SHP77 (cell line): ENCODE measurements around the gene TMEM132E.

Experiments
- DNase-seq, 2 experiments: peaks; one replicate each; lab custom pipeline; 2025; lab: John Stamatoyannopoulos, UW

Gene TMEM132E

GRCh38 chr17:34601416-34601815, 22.0 kb downstream of the TMEM132E start:
- no peak for DNase-seq

DNA sequence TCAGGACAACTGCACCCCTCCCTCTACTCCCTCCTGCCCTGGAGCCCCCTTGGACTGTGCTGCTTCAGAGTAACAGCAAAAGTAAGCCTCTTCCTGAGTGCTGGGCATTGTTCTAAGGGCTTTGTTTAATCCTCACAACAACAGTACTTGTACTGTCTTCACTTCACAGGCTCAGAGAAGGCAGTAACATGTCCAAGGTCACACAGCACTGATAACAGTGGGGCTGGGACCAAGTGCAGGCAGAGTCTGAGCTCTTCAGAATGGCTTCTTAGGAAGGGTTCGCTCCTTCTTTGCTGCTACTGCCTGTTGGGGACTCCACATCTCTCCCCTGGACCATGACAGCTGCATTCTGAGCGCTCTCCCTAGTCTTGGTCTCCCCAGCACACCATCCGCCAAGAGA, 24.6 kb downstream of the TMEM132E start:
- DNase-seq, result no peak

DNA sequence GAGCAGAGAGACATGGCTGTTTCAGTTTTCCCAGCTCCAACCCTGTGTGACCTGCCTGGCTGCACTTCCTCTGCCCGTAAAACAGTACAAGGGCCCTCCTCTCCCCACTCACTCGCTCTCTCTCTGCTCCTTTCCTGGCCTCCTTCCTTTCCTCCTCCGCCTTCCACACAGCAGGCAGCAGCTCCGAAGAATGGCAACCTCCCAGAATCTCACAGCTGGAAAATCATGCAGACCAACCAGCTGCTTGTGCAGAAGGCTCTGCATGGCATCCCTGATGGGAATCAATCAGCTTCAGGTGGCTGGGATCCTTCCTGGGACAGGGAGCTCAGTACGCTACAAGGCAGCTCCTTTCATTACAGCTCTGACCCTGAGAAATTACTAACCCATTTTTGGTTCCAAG, 27.4 kb downstream of the TMEM132E start:
- DNase-seq, result no peak

DNA sequence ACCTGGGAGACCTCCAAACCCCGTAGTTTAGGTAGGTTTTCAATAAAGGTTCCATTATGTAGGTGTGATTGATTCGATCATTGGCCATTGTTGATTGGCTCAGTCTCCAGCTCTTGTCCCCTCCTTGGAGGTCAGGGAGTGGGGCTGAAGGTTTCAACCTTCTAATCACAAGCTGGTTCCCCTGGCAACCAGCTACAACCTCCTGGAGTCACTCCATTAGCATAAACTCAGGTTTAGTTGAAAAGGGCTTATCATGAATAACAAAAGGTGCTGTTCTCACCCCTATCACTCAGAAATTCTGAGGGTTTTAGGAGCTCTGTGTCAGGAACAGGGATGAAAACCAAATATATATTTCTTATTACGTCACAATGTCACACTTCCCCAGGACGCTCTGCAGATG, 28.5 kb downstream of the TMEM132E start:
- DNase-seq, result no peak

GRCh38 chr17:34609210-34609609, 29.8 kb downstream of the TMEM132E start:
- no peak for DNase-seq

GRCh38 chr17:34610039-34610438, 30.7 kb downstream of the TMEM132E start:
- DNase-seq, result no peak

DNA sequence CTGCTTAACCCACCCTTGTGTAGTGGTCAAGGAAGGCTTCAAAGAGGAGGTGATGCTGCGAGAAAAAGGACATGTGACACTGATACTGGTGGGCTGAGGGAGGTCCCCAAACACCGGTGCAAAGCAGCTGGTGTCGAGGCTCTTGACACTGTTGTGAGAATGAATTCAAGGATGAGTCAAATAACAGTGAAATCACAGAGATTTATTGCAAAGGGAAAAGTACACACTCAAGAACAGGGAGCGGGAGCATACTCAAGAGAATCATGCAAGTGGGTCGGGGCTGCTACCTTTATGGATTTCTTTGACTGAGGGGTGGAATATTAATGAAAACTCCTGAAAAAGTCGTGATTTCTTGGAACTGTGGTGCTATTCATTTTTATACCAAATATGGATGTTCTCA, 31.1 kb downstream of the TMEM132E start:
- DNase-seq, result no peak

- DNase-seq, result no peak
These were observed 34.0 kb downstream of the TMEM132E start for GRCh38 chr17:34613064-34614019.

GRCh38 chr17:34614698-34615097, 35.3 kb downstream of the TMEM132E start:
- DNase-seq, result no peak

DNA sequence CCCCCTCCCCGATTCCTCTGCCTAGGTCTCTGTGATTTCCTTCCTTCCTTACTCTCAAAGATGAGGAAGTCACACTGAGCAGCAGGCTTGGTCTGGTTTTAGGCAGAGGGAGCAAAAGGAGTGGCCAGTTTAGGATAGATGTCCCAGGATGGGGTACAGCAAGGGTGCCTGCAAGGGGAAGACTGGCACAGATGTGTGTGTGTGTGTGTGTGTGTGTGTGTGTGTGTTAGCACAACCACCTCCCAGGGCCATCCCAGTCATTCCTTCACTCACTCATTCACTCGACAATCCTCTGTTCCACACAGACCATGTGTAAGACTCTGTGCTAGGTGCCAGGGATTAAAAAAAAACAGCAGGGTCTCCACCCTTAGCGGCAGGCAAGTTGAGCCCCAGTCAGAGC, 35.9 kb downstream of the TMEM132E start:
- DNase-seq, result no peak

- DNase-seq, result no peak
These were observed 36.8 kb downstream of the TMEM132E start for GRCh38 chr17:34616148-34616547.

DNA sequence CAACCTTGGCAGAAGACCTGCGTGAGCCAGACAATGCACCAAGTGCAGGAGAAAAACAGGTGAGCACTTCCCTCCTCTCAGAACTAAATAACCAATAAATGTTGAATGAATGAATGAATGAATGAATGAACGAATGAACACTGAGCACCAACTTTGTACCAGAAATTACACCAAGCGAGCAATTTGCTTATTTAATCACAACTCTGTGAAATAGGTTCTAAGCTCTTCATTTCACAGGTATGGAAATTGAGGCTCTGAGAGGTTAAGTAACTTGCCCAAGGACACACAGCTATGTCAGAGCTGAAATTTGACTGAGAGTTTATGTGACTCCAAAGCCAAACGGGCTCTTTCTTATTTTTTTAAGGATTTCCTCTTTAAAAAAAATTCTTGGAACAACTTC, 38.0 kb downstream of the TMEM132E start:
- no peak for DNase-seq

- no peak for DNase-seq
These were observed 40.4 kb downstream of the TMEM132E start for GRCh38 chr17:34619687-34620217.

DNA sequence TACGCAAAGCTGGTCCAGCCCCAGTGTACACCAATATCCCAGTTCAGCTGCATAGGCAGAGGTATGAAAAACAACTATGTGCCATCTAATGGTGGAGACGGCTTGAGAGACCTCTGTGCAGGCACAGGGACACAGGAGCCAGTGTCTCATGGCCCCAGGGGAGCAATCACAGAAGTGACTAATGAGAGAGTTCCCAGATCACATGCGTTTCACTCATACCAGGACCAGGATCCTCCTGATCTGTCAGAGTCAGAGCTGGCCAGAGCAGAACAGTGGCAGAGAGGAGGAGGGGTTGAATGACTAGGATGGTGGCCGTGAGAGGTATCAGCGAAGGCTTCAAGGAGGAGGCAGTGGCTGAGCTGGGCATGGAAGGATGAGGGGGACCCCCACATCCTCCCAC, 41.1 kb downstream of the TMEM132E start:
- no peak for DNase-seq

DNA sequence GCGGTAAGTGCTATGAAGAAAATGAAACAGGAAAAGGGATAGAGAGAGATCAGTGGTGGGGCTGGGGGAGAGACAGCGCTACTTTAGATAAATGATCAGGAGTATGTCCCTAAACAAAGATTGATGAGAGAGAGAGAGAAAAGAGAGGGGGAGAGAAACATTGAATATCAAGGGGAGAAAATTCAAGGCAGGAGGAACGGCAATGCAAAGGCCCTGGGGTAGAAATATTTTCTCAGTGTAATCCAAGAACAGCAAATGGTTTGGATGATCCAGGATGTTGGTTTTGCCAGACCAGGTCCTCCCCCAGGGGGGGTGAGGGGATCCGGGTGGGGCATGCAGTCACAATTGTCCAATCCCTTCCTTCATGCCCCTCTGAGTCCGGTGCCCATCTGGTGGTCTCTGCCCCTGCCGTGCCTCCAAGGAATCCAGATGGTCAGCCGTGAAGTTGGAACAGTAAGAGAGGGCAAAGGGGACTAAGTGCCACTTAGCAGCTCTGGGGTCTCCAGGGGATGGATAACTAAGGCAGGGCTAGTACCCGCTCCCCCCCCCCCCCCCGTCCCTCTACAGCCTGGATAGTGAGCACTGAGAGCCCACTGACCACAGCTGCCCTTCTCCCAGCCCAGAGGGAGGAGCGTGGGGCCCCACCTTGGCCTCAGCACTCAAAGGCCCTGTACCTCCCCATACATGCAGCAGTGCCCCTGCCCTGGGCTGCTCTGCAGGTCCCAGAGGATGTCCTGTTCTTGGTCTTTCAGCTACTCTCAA, 43.7 kb downstream of the TMEM132E start:
- DNase-seq, result no peak

DNA sequence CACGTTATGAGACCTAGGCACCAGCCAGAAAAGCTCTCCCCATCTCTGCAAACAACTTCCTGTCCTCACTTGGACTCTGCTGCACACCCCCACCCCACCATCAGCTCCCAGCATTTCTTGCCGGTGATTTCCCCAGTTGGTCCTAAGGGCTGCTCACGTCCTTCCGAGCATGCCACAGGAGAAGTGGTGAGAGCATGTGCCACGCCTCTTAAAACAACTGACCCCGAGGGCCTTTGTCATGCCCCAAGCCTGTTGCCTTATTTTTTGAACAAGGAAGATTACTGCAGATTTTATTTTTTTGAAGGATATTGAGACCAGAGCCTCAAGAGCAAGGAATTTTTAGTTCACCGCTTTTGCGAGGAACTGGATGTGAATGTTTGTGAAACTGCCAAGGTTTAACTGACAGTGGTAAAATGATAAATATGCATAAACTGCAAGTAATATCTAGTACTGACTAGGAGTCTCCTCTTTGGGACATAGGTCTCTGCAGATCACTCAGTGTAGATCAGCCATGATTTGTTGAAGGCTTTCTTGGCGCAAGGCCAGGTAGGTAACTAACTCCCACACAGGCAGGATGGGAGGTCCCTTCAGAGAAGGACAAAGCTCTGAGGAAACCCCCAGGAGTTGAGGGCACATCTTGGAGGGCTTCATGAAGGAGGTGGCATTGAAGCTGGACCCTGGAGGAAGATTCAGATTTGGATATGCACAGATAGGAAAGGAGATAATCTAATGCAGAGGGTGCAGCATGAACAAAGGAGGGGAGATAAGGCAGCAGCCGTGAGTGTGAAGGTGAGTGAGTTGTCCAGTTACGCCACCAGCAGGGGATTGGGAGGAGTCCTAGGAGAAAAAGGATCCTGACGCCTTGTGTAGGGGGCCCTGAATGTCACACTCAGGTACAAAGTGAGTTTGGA, 44.7 kb downstream of the TMEM132E start:
- no peak for DNase-seq

GRCh38 chr17:34624767-34625383, 45.5 kb downstream of the TMEM132E start:
- DNase-seq, result no peak

GRCh38 chr17:34626121-34626681, 46.8 kb downstream of the TMEM132E start:
- no peak for DNase-seq

GRCh38 chr17:34628879-34629278, 49.5 kb downstream of the TMEM132E start:
- no peak for DNase-seq

DNA sequence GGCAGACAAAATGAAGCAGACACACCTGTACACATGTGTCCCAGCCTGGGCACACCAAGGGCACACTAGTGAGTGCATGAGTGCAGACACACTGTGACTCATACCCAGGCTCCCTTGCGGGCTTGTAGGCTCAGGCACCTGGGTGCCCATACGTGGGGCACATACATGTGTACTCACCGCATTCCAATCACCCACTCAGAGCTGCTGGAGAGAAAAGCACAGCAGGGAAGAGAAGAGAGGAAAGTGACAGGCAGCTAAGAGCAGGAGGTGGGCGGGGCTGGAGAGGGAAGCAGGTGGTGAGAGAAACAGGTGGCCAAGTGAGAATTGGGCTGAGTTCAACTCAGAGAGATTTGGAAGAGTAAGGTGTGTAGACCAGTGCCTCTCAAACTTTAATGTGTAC, 54.0 kb downstream of the TMEM132E start:
- DNase-seq, result no peak

GRCh38 chr17:34633760-34634159, 54.4 kb downstream of the TMEM132E start:
- DNase-seq, result no peak
